WTC11 (cell line): ENCODE results near the gene ANKRD53. TPM values are rescaled to one million over a fixed set of nuclear protein-coding genes. Genes with fewer than 3 reads are reported as not detected.

Experiments used
- ATAC-seq: fragments of 200-7000 bp; cut with Tn5 transposase; 2 replicates; pipeline ENCODE4 v1.10.0; 2021; ENCODE audit warnings: mild to moderate bottlenecking, moderate library complexity
- CTCF ChIA-PET: fragments of 300-600 bp; sonication (Branson Sonifier 250); formaldehyde crosslinking; loops from one replicate; lab custom pipeline; 2021; ENCODE audit warnings: antibody characterized with exemption; lab: Charles Lee
- POLR2A ChIA-PET: fragments of 350-600 bp; sonication (Branson Sonifier 250); formaldehyde crosslinking; loops from one replicate; lab custom pipeline; 2021; ENCODE audit warnings: antibody characterized with exemption; lab: Charles Lee
- DNase-seq: peaks from one replicate; pipeline ENCODE4 v3.0.0; 2021; ENCODE audit warnings: low spot score
- H3K27ac Mint-ChIP-seq: 2 replicates; pipeline ENCODE4 v1.8.0; 2021; ENCODE audit warnings: mixed read lengths
- H3K27me3 Mint-ChIP-seq: 2 replicates; pipeline ENCODE4 v1.8.0; 2021; ENCODE audit warnings: low read depth, mild to moderate bottlenecking, moderate library complexity, mixed read lengths
- H3K36me3 Mint-ChIP-seq: 2 replicates; pipeline ENCODE4 v1.8.0; 2021; ENCODE audit warnings: mixed read lengths
- H3K4me1 Mint-ChIP-seq: 2 replicates; pipeline ENCODE4 v1.8.0; 2022; ENCODE audit warnings: mixed read lengths
- H3K4me3 Mint-ChIP-seq: 2 replicates; pipeline ENCODE4 v1.8.0; 2021; ENCODE audit warnings: mild to moderate bottlenecking, moderate library complexity, mixed read lengths
- H3K9me3 Mint-ChIP-seq: 2 replicates; pipeline ENCODE4 v1.8.0; 2021; ENCODE audit warnings: mixed read lengths
- CBFB ChIP-seq: sonication (generic); formaldehyde crosslinking; IDR thresholded peaks from 2 replicates; pipeline ENCODE4 v1.8.1; 2022; ENCODE audit warnings: mild to moderate bottlenecking, low read depth, missing genetic modification reagents
- CREB1 ChIP-seq: sonication (generic); formaldehyde crosslinking; IDR thresholded peaks from 2 replicates; pipeline ENCODE4 v1.8.0; 2023; ENCODE audit warnings: mild to moderate bottlenecking, missing genetic modification reagents
- CTCF ChIP-seq: fragments of 200-600 bp; IDR thresholded peaks from 2 replicates; pipeline ENCODE4 v1.8.0; 2022; ENCODE audit warnings: antibody characterized with exemption
- E2F5 ChIP-seq: sonication (generic); formaldehyde crosslinking; IDR thresholded peaks from 2 replicates; pipeline ENCODE4 v1.8.1; 2022; ENCODE audit warnings: mild to moderate bottlenecking, moderate library complexity, missing genetic modification reagents
- ESRRA ChIP-seq: sonication (generic); formaldehyde crosslinking; IDR thresholded peaks from 2 replicates; pipeline ENCODE4 v1.8.1; 2022; ENCODE audit warnings: mild to moderate bottlenecking, missing genetic modification reagents, borderline replicate concordance
- IRF2 ChIP-seq: sonication (generic); formaldehyde crosslinking; IDR thresholded peaks from 2 replicates; pipeline ENCODE4 v1.8.0; 2022; ENCODE audit warnings: low read depth, missing genetic modification reagents, borderline replicate concordance
- KAT7 ChIP-seq: sonication (generic); formaldehyde crosslinking; IDR thresholded peaks from 2 replicates; pipeline ENCODE4 v1.8.1; 2023; ENCODE audit warnings: missing genetic modification reagents, mild to moderate bottlenecking, borderline replicate concordance
- NFYB ChIP-seq: sonication (generic); formaldehyde crosslinking; conservative IDR thresholded peaks from 2 replicates; pipeline ENCODE4 v1.8.0; 2022; ENCODE audit warnings: low read depth, missing genetic modification reagents
- NR2C2 ChIP-seq: sonication (generic); formaldehyde crosslinking; IDR thresholded peaks from 2 replicates; pipeline ENCODE4 v1.8.0; 2022; ENCODE audit warnings: mild to moderate bottlenecking, missing genetic modification reagents
- PRDM15 ChIP-seq: sonication (generic); formaldehyde crosslinking; IDR thresholded peaks from 2 replicates; pipeline ENCODE4 v1.8.0; 2022; ENCODE audit warnings: missing genetic modification reagents
- PRRX2 ChIP-seq: fragments of 250-450 bp; sonication (Bioruptor Pico); IDR thresholded peaks from 2 replicates; pipeline ENCODE4 v1.8.0; 2021; ENCODE audit warnings: mild to moderate bottlenecking
- SMAD3 ChIP-seq: sonication (generic); formaldehyde crosslinking; IDR thresholded peaks from 2 replicates; pipeline ENCODE4 v1.8.0; 2022; ENCODE audit warnings: missing genetic modification reagents, mild to moderate bottlenecking, borderline replicate concordance
- TCF7 ChIP-seq: sonication (generic); formaldehyde crosslinking; IDR thresholded peaks from 2 replicates; pipeline ENCODE4 v1.8.0; 2022; ENCODE audit warnings: mild to moderate bottlenecking, low read depth, missing genetic modification reagents, moderate library complexity
- ZSCAN18 ChIP-seq: fragments of 250-450 bp; sonication (Bioruptor Pico); IDR thresholded peaks from 2 replicates; pipeline ENCODE4 v2.1.2; 2022; ENCODE audit warnings: mild to moderate bottlenecking, moderate library complexity
- total RNA-seq: library from RNA; stranded (reverse); gene quantifications from 3 replicates; pipeline ENCODE4 v1.2.3, GENCODE V29; 2021

ANKRD53 gene
- total RNA-seq, 1 experiment from 2014 or later: 0.81 TPM

DNA sequence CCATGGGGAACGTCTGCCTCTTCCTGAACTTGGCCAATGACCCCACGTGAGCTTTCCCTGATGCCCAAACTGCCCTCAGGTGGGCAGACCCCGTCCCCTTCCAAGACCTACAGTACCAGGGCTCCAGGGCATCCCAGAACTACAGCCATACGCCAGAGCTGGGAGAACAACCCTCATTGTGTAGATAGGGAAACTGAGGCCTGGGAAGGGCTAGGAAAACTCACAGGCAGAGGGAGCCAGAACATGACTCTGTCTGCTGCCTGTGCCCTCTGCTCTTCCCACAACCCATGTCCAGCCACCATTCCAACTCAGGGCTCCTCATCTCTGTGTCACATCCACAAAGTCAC, 16.8 kb upstream of the ANKRD53 start:
- no peak overlapping the region for H3K27ac Mint-ChIP-seq

More for the DNA sequence above, 16.8 kb upstream of the ANKRD53 start:
- Mint-ChIP-seq H3K9me3 (no peaks in the 10 kb centered on the region), H3K4me1 (peaks cover 6% of the 10 kb centered on the region), H3K36me3 (no peaks in the 10 kb centered on the region), H3K27me3 (peaks cover 60% of the 10 kb centered on the region), H3K4me3 (no peak overlapping the region)
- ATAC-seq (no peak), DNase-seq (no peak)
- ChIA-PET CTCF (interaction anchor here (0.8 to 8.5 kb wide), 11 partner anchors 13 to 109 kb away, joined by 3 to 159 read pairs (median 10); no protein-coding TSS in a partner anchor), POLR2A (no interaction called here)
- TF ChIP-seq CTCF: no peak
- no peak for TF ChIP-seq PRDM15 (CRISPR knock-in tag)
- no peak for TF ChIP-seq TCF7
- no peak for TF ChIP-seq NFYB (CRISPR knock-in tag)
- no peak for TF ChIP-seq CBFB
- no peak for TF ChIP-seq SMAD3 (CRISPR knock-in tag)
- TF ChIP-seq PRRX2 (CRISPR knock-in tag): no peak
- no peak for TF ChIP-seq ZSCAN18 (CRISPR knock-in tag)
- TF ChIP-seq NR2C2 (CRISPR knock-in tag): no peak
- TF ChIP-seq IRF2 (CRISPR knock-in tag): no peak
- no peak for TF ChIP-seq ESRRA (CRISPR knock-in tag)
- no peak for TF ChIP-seq KAT7 (CRISPR knock-in tag)
- TF ChIP-seq E2F5 (CRISPR knock-in tag): no peak
- TF ChIP-seq CREB1 (CRISPR knock-in tag): no peak
